ENCODE data around the gene RGS19. TPM values are rescaled to one million over a fixed set of nuclear protein-coding genes. Genes with fewer than 3 reads are reported as not detected.

Gene RGS19
- total and polyA plus RNA-seq, 3 experiments from 2014 or later, result 35.3 to 120 (median 36.9) TPM

GRCh38 chr20:64081624-64081964, 2.3 kb upstream of the RGS19 start:
- no peaks in the 10 kb centered on the region for H3K36me3 ChIP-seq (ENCODE audit: insufficient read depth, low read length)
- H3K4me3 ChIP-seq (ENCODE audit: low read length), result no peak overlapping the region
- ChIA-PET CTCF (interaction anchor here (0.8 to 6.8 kb wide), 3 partner anchors 16 to 42 kb away, joined by 4 to 71 read pairs (median 34); no protein-coding TSS in a partner anchor), POLR2A (no interaction called here)
- H3K4me1 ChIP-seq (ENCODE audit: insufficient read depth, low read length), result peaks cover 31% of the 10 kb centered on the region
- no peaks in the 10 kb centered on the region for H3K9me3 Mint-ChIP-seq
- H3K27me3 ChIP-seq (ENCODE audit: insufficient read depth, low read length, poor library complexity, severe bottlenecking), result no peaks in the 10 kb centered on the region
- H3K27me3 Mint-ChIP-seq, result peaks cover 2 to 3% of the 10 kb centered on the region in 2 donors
- H3K9me3 ChIP-seq (ENCODE audit: low read length), result no peaks in the 10 kb centered on the region
- no peak overlapping the region for H3K27ac ChIP-seq (ENCODE audit: low read depth, low read length)
- peaks cover 16 to 63% (median 30%) of the 10 kb centered on the region in 3 donors for H3K4me1 Mint-ChIP-seq
- H3K4me3 Mint-ChIP-seq, result peak overlapping the region; percentile 12 to 88 (median 70)
- H3K27ac Mint-ChIP-seq, result peak overlapping the region in 6 of 8 donors; percentile 63 to 91 (median 78)
- H3K36me3 Mint-ChIP-seq, result peaks cover 0 to 1% (median 0%) of the 10 kb centered on the region in 3 donors
- DNase-seq, result no peak

DNA sequence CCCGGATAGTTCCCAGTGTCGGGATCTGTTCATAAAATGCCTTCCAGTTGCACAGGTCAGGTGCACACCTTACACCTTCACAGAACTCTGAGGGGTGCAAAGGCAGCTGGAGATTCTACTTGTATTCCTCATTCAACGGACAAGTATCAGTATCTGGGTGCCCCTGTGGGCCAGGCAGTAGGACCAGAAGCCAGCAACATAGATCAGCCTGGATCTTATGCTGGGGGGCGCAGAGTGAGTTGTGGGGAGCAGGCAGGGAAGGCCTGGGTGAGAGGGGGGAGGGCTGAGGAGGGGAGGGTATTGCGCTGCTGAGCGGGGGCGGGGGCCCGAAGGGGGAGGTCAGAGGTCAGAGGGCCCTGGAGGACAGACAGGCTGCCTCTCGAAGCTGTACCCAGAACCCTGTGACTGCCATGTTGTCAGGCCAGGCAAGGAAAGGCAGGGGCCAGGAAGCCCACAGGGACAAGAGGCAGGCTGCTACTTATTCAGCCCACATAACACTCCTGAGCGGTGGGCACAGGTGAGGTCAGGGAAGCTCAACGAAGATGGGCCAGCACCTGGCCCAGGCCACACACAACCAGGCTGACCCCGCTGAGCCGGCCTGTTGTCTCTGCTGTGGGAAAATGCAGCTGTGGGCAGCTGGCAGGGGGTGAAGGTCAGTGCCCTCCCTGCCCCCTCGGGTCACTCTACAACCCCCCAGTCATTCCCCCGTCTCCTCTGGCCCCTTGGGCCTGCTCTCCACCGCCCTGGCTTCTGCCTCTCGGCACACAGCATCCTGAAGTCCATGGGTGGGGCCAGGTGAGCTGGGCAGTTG, 1.7 kb upstream of the RGS19 start:
- H3K4me1 ChIP-seq (ENCODE audit: insufficient read depth, low read length), result peaks cover 36% of the 10 kb centered on the region

DNA sequence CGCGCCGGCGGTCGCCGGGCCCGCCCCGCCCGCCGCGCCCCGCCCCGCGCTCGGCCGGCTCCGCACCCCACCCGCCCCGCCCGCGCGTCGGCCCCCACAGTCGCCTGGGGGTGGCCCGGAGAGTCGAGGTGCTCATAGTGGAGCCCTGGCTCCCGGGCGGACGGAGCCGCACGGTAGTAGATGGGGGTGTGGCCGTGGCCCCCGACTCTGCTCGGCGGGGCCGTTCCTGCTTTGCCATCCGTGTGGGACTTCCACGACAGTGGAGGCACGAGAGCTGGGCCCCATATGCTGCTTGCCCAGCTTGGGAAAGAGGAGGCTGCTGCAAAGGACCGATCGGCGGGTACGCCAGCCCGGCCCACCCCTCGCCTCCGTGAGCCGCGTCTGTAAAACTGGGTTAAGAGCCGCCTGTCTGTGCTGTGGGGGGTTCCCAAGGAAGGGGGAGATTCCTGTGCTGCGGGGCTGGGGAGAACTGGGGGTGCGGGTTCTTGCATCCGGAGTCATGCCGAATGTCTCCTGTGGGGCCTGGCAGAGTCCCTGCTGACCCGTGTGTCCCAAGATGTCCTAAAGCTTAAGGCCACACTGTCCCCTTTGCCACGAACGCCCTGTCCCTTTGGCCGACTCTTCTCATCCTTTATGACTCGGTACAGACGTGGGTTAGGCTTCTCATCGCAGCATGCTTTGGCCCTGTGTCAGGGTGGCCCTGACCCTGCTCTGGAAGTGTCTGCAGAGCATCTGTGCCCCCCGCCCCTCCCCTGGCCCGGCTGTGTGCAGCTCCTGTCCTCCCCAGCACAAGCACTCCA, 895 bp upstream of the RGS19 start, which contains the start of gene OPRL1:
OPRL1 (plus strand) TSS at position 70 of the 800 bp plus-strand sequence. CDS start 12,639 bp downstream, outside the sequence.
- Histone ChIP-seq H3K27ac (ENCODE audit: low read depth, low read length) (peak within 1 kb of the TSS; percentile 81), H3K9me3 (ENCODE audit: low read length) (no peaks in the 10 kb centered on the region), H3K4me3 (ENCODE audit: low read length) (peak within 1 kb of the TSS; percentile 81), H3K4me1 (ENCODE audit: insufficient read depth, low read length) (peaks cover 36% of the 10 kb centered on the region), H3K36me3 (ENCODE audit: insufficient read depth, low read length) (peaks cover 5% of the 10 kb centered on the region), H3K27me3 (ENCODE audit: insufficient read depth, low read length, poor library complexity, severe bottlenecking) (no peaks in the 10 kb centered on the region)
- Mint-ChIP-seq H3K4me3 (peak within 1 kb of the TSS; percentile 83 to 93 (median 89)), H3K27me3 (peaks cover 2 to 3% of the 10 kb centered on the region in 2 donors), H3K36me3 (peaks cover 0 to 11% (median 0%) of the 10 kb centered on the region in 3 donors), H3K4me1 (peaks cover 16 to 68% (median 30%) of the 10 kb centered on the region in 3 donors), H3K27ac (peak within 1 kb of the TSS; percentile 84 to 95 (median 90)), H3K9me3 (no peaks in the 10 kb centered on the region)
- ChIA-PET POLR2A (interaction anchor here (1.1 to 2.1 kb wide), 4 partner anchors 11 to 560 kb away, joined by 3 to 6 read pairs (median 4); partner anchors contain the start of genes PPDPF, TCEA2 and UCKL1), CTCF (interaction anchor here (1.1 to 6.8 kb wide), 5 partner anchors 40 to 584 kb away, joined by 3 to 71 read pairs (median 10); partner anchors contain the start of gene PRPF6)
- DNase-seq, result peak; percentile 48 to 69 (median 65)

More for the DNA sequence above, 1.7 kb upstream of the RGS19 start:
- Mint-ChIP-seq H3K4me1 (peaks cover 16 to 69% (median 30%) of the 10 kb centered on the region in 3 donors), H3K27ac (peak overlapping the region; percentile 56 to 92 (median 88)), H3K9me3 (no peaks in the 10 kb centered on the region), H3K4me3 (peak overlapping the region; percentile 74 to 88 (median 80)), H3K36me3 (peaks cover 0 to 3% (median 0%) of the 10 kb centered on the region in 3 donors), H3K27me3 (peaks cover 2 to 3% of the 10 kb centered on the region in 2 donors)
- Histone ChIP-seq H3K36me3 (ENCODE audit: insufficient read depth, low read length) (no peaks in the 10 kb centered on the region), H3K27ac (ENCODE audit: low read depth, low read length) (no peak overlapping the region), H3K9me3 (ENCODE audit: low read length) (no peaks in the 10 kb centered on the region), H3K27me3 (ENCODE audit: insufficient read depth, low read length, poor library complexity, severe bottlenecking) (no peaks in the 10 kb centered on the region), H3K4me3 (ENCODE audit: low read length) (no peak overlapping the region)
- ChIA-PET POLR2A (no interaction called here), CTCF (interaction anchor here (0.8 to 6.8 kb wide), 4 partner anchors 15 to 584 kb away, joined by 4 to 71 read pairs (median 20); no protein-coding TSS in a partner anchor)
- no peak for DNase-seq

DNA sequence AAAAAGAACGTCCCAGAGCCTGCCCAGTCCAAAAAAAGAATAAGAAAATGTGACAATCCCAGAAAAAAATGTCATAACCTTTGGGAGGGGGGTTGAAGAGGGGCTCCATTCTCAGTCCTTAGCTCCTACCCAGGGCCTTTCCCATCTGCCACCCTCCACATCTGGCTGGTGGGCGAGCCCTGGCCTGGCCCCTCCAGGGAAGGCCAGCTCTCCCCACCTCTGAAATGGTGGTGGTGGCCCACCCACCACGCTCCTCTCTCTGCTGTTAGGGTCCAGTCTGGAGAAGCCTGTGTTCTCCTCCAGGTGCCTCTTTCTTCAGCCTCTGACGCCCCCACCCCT, 415 bp downstream of the RGS19 start:
- peaks cover 7% of the 10 kb centered on the region for H3K36me3 ChIP-seq (ENCODE audit: insufficient read depth, low read length)
- peaks cover 36% of the 10 kb centered on the region for H3K4me1 ChIP-seq (ENCODE audit: insufficient read depth, low read length)
- DNase-seq, result no peak
- peaks cover 11 to 60% (median 27%) of the 10 kb centered on the region in 3 donors for H3K4me1 Mint-ChIP-seq
- H3K4me3 ChIP-seq (ENCODE audit: low read length), result peak overlapping the region; percentile 81
- peak overlapping the region; percentile 81 for H3K27ac ChIP-seq (ENCODE audit: low read depth, low read length)
- peak overlapping the region; percentile 72 to 95 (median 89) for H3K27ac Mint-ChIP-seq
- ChIA-PET POLR2A (interaction anchor here (0.6 to 2.1 kb wide), 6 partner anchors 9 to 558 kb away, joined by 3 to 6 read pairs (median 3); partner anchors contain the start of genes PPDPF and TCEA2), CTCF (interaction anchor here (0.8 to 4.8 kb wide), 5 partner anchors 9 to 582 kb away, joined by 3 to 34 read pairs (median 5); partner anchors contain the start of gene PRPF6)
- H3K27me3 Mint-ChIP-seq, result no peaks in the 10 kb centered on the region
- H3K27me3 ChIP-seq (ENCODE audit: insufficient read depth, low read length, poor library complexity, severe bottlenecking), result no peaks in the 10 kb centered on the region
- H3K9me3 ChIP-seq (ENCODE audit: low read length), result no peaks in the 10 kb centered on the region
- peaks cover 0 to 20% (median 0%) of the 10 kb centered on the region in 3 donors for H3K36me3 Mint-ChIP-seq
- H3K9me3 Mint-ChIP-seq, result no peaks in the 10 kb centered on the region
- peak overlapping the region; percentile 83 to 93 (median 89) for H3K4me3 Mint-ChIP-seq

DNA sequence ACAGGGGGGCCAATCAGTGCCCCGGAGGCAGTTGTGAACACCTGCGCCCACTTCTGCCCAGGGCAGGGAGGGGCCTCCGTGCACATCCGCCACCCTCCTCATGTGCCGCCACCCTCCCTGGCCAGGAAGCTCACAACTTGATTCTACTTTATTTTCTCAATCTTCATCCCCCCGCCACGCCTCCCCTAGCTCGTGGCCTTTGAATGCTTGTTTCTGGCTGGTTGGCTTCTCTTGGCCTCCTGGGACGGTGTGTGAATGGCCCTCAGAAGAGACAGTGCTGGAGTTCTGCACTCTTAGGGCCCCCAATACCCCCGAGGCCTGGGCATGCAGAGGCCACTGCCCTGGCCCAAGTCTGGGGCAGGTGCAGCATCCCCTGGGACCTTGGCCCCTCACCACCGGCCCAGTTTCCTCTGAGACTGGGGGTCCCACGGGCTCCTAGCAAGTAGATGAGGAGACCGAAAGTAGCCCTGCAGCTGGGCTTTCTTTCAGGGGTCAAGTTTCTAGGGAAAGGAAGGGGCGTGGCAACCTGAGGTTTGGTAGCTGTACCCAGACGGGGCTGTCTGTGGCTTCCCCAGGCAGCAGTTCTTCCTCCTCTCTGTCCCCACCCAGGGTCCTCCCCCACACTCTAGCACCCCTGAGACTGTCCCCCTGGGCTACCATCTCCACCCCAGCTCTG, 1.3 kb downstream of the RGS19 start:
- CTCF ChIA-PET, result interaction anchor here (0.9 to 4.8 kb wide), 8 partner anchors 9 to 122 kb away, joined by 3 to 34 read pairs (median 4); partner anchors contain the start of genes PRPF6 and UCKL1
- Histone ChIP-seq H3K9me3 (ENCODE audit: low read length) (no peaks in the 10 kb centered on the region), H3K4me3 (ENCODE audit: low read length) (peak overlapping the region; percentile 81), H3K27me3 (ENCODE audit: insufficient read depth, low read length, poor library complexity, severe bottlenecking) (no peaks in the 10 kb centered on the region), H3K4me1 (ENCODE audit: insufficient read depth, low read length) (peaks cover 32% of the 10 kb centered on the region), H3K27ac (ENCODE audit: low read depth, low read length) (peak overlapping the region; percentile 81), H3K36me3 (ENCODE audit: insufficient read depth, low read length) (peaks cover 7% of the 10 kb centered on the region)
- no peaks in the 10 kb centered on the region for H3K27me3 Mint-ChIP-seq
- H3K4me3 Mint-ChIP-seq, result peak overlapping the region; percentile 83 to 93 (median 89)
- peak; percentile 51 to 76 (median 70) for DNase-seq
- peak overlapping the region; percentile 6 to 97 (median 88) for H3K27ac Mint-ChIP-seq
- POLR2A ChIA-PET, result interaction anchor here (0.6 to 1.0 kb wide), 3 partner anchors 15 to 436 kb away, joined by 3 to 6 read pairs (median 4); partner anchors contain the start of gene TCEA2
- peaks cover 0 to 27% (median 0%) of the 10 kb centered on the region in 3 donors for H3K36me3 Mint-ChIP-seq
- peaks cover 11 to 57% (median 24%) of the 10 kb centered on the region in 3 donors for H3K4me1 Mint-ChIP-seq
- no peaks in the 10 kb centered on the region for H3K9me3 Mint-ChIP-seq

- Histone ChIP-seq H3K9me3 (ENCODE audit: low read length) (no peaks in the 10 kb centered on the region), H3K27me3 (ENCODE audit: insufficient read depth, low read length, poor library complexity, severe bottlenecking) (no peaks in the 10 kb centered on the region), H3K27ac (ENCODE audit: low read depth, low read length) (peak overlapping the region; percentile 81), H3K36me3 (ENCODE audit: insufficient read depth, low read length) (peaks cover 7% of the 10 kb centered on the region), H3K4me3 (ENCODE audit: low read length) (peak overlapping the region; percentile 81), H3K4me1 (ENCODE audit: insufficient read depth, low read length) (peaks cover 28% of the 10 kb centered on the region)
- Mint-ChIP-seq H3K4me1 (peaks cover 11 to 52% (median 20%) of the 10 kb centered on the region in 3 donors), H3K36me3 (peaks cover 0 to 31% (median 0%) of the 10 kb centered on the region in 3 donors), H3K9me3 (no peaks in the 10 kb centered on the region), H3K27ac (peak overlapping the region; percentile 6 to 97 (median 88)), H3K27me3 (no peaks in the 10 kb centered on the region), H3K4me3 (peak overlapping the region; percentile 83 to 93 (median 89))
- POLR2A ChIA-PET, result interaction anchor here (0.6 to 1.0 kb wide), 3 partner anchors 15 to 436 kb away, joined by 3 to 6 read pairs (median 4); partner anchors contain the start of gene TCEA2
- no peak for DNase-seq
- CTCF ChIA-PET, result interaction anchor here (0.9 to 4.8 kb wide), 8 partner anchors 8 to 121 kb away, joined by 3 to 34 read pairs (median 4); partner anchors contain the start of genes PRPF6 and UCKL1
Measured at GRCh38 chr20:64077541-64077875, 1.8 kb downstream of the RGS19 start.

DNA sequence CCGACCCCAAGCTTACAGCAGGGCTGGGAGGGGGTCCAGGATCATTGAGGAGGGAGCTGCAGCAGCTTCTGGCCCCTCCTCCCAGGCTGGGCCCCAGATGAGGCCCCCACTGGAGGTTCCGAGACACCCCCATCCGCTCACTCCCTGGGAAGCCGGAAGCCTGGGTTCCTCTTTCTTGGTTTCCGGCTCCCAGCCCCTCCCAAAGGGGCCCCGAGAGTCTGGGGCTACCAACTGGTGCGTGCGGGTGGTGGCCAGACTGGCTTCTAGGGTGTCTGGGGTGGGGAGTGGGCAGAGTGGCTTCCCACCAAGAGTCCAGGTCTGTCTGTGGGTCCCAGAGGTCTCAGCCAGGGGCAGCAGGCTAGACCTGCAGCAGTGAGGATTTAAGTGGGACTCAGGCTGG, 2.2 kb downstream of the RGS19 start:
- Histone ChIP-seq H3K9me3 (ENCODE audit: low read length) (no peaks in the 10 kb centered on the region), H3K4me1 (ENCODE audit: insufficient read depth, low read length) (peaks cover 24% of the 10 kb centered on the region), H3K4me3 (ENCODE audit: low read length) (peak overlapping the region; percentile 81), H3K27ac (ENCODE audit: low read depth, low read length) (peak overlapping the region; percentile 16), H3K36me3 (ENCODE audit: insufficient read depth, low read length) (peaks cover 7% of the 10 kb centered on the region), H3K27me3 (ENCODE audit: insufficient read depth, low read length, poor library complexity, severe bottlenecking) (no peaks in the 10 kb centered on the region)
- H3K27ac Mint-ChIP-seq, result peak overlapping the region in 7 of 8 donors; percentile 14 to 97 (median 88)
- peaks cover 10 to 47% (median 17%) of the 10 kb centered on the region in 3 donors for H3K4me1 Mint-ChIP-seq
- H3K36me3 Mint-ChIP-seq, result peaks cover 0 to 35% (median 0%) of the 10 kb centered on the region in 3 donors
- ChIA-PET CTCF (interaction anchor here (1.0 to 2.5 kb wide), 5 partner anchors 8 to 39 kb away, joined by 3 to 9 read pairs (median 6); no protein-coding TSS in a partner anchor), POLR2A (no interaction called here)
- peak in 3 of 5 donors; percentile 23 to 44 (median 37) for DNase-seq
- peak overlapping the region; percentile 83 to 93 (median 89) for H3K4me3 Mint-ChIP-seq
- no peaks in the 10 kb centered on the region for H3K27me3 Mint-ChIP-seq
- H3K9me3 Mint-ChIP-seq, result no peaks in the 10 kb centered on the region

All from CD8-positive, alpha-beta memory T cell (primary cell).